K562 (cell line): ENCODE measurements around the gene SCIN. TPM values are rescaled to one million over a fixed set of nuclear protein-coding genes. Genes with fewer than 3 reads are reported as not detected.

ENCODE experiments used
- CEBPB ChIP-seq: fragments of 450-650 bp; IDR thresholded peaks from 2 replicates; pipeline ENCODE4 v1.6.1; 2016; ENCODE audit warnings: missing genetic modification characterization, missing compliant biosample characterization
- E2F3 ChIP-seq: fragments of 250-450 bp; sonication (Bioruptor Pico); IDR thresholded peaks from 2 replicates; pipeline ENCODE4 v1.4.0; 2020; ENCODE audit warnings: mild to moderate bottlenecking
- EGR1 ChIP-seq: fragments of 450-650 bp; conservative IDR thresholded peaks from 2 replicates; pipeline ENCODE4 v1.6.1; 2017; ENCODE audit warnings: mild to moderate bottlenecking
- ELF4 ChIP-seq: fragments of 450-650 bp; formaldehyde crosslinking; IDR thresholded peaks from 2 replicates; pipeline ENCODE4 v1.4.0; 2022; ENCODE audit warnings: missing genetic modification characterization
- ERF ChIP-seq: fragments of 450-650 bp; formaldehyde crosslinking; IDR thresholded peaks from 2 replicates; pipeline ENCODE4 v1.4.0; 2020; ENCODE audit warnings: mild to moderate bottlenecking, mixed read lengths
- GTF2A2 ChIP-seq: IDR thresholded peaks from 2 replicates; pipeline ENCODE4 v1.6.1; 2016; ENCODE audit warnings: mild to moderate bottlenecking, missing genetic modification characterization, missing compliant biosample characterization
- HMG20A ChIP-seq: fragments of 450-650 bp; formaldehyde crosslinking; conservative IDR thresholded peaks from 2 replicates; pipeline ENCODE4 v1.4.0; 2020; ENCODE audit warnings: mild to moderate bottlenecking, mixed read lengths
- KAT8 ChIP-seq: fragments of 450-650 bp; IDR thresholded peaks from 2 replicates; pipeline ENCODE4 v1.6.1; 2016; ENCODE audit warnings: low read depth, mild to moderate bottlenecking
- MEF2A ChIP-seq: IDR thresholded peaks from 2 replicates; pipeline ENCODE4 v1.6.1; 2011; ENCODE audit warnings: low read depth, mild to moderate bottlenecking, low read length, moderate library complexity; ENCODE audit not compliant: control insufficient read depth
- NFE2 ChIP-seq: IDR thresholded peaks from 2 replicates; pipeline ENCODE4 v1.6.1; 2014; ENCODE audit warnings: antibody characterized with exemption, low read depth
- NR4A1 ChIP-seq, 2 experiments: fragments of 250-450 bp in 1 of 2; fragments of 450-650 bp in 1 of 2; sonication (Bioruptor Pico) in 1 of 2; IDR thresholded peaks; 2 replicates each; pipeline versions ENCODE4 v1.4.0 to v1.6.1; 2016 to 2020; ENCODE audit warnings: mild to moderate bottlenecking in 2 of 2, missing compliant biosample characterization in 1 of 2, missing genetic modification characterization in 1 of 2, moderate library complexity in 1 of 2
- RHOXF2B ChIP-seq: fragments of 250-450 bp; sonication (Bioruptor Pico); conservative IDR thresholded peaks from 2 replicates; pipeline ENCODE4 v1.5.1; 2021
- SREBF1 ChIP-seq: fragments of 150-350 bp; IDR thresholded peaks from 2 replicates; pipeline ENCODE4 v1.6.1; 2014; ENCODE audit warnings: antibody characterized with exemption, low read depth, low read length, borderline replicate concordance
- SRSF7 ChIP-seq: fragments of 200-400 bp; formaldehyde crosslinking; optimal IDR thresholded peaks from 2 replicates; pipeline ENCODE3; 2017; ENCODE audit warnings: mild to moderate bottlenecking, low read depth, low read length
- STAT5B ChIP-seq: fragments of 250-450 bp; sonication (Bioruptor Pico); IDR thresholded peaks from 2 replicates; pipeline ENCODE4 v1.8.0; 2021; ENCODE audit warnings: mild to moderate bottlenecking, inconsistent platforms
- ZNF175 ChIP-seq: fragments of 200-800 bp; sonication (Bioruptor generic); IDR thresholded peaks from 2 replicates; pipeline ENCODE4 v1.6.1; 2016; ENCODE audit warnings: low read depth, mild to moderate bottlenecking, missing genetic modification characterization, missing compliant biosample characterization
- ZNF507 ChIP-seq: conservative IDR thresholded peaks from 2 replicates; pipeline ENCODE4 v1.6.1; 2017; ENCODE audit warnings: missing genetic modification characterization, missing compliant biosample characterization
- ZSCAN29 ChIP-seq: fragments of 450-650 bp; IDR thresholded peaks from 2 replicates; pipeline ENCODE4 v1.6.1; 2017
- polyA plus RNA-seq, 8 experiments: library from polyadenylated mRNA; depleted of rRNA in 4 of 8; stranded (reverse) in 5 of 8; unstranded in 3 of 8; fragments of >200 nt; fragmentation: Nextera tagmentation in 2 of 8; fragmentation: Illumina TruSeq in 1 of 8; extraction: Ambion mirVana in 2 of 8; extraction: Trizol in 1 of 8; gene quantifications; 2 replicates each; pipeline versions ENCODE4 v1.2.1 to v1.2.3, GENCODE V29; 2011 to 2014; ENCODE audit warnings: inconsistent platforms in 1 of 8, missing spikeins in 1 of 8
- total RNA-seq, 7 experiments: library from RNA; depleted of rRNA in 6 of 7; stranded (reverse); fragments of >200 nt in 6 of 7; fragmentation: Illumina TruSeq in 2 of 7; extraction: Trizol in 2 of 7; gene quantifications; 2 replicates each; pipeline versions ENCODE4 v1.2.1 to v1.2.3, GENCODE V29; 2011 to 2021; ENCODE audit warnings: low replicate concordance in 1 of 7
- TF ChIP-seq, protein P1 (sequence below): fragments of 250-450 bp; sonication (Bioruptor Pico); IDR thresholded peaks from 2 replicates; pipeline ENCODE4 v1.4.0; 2020
- TF ChIP-seq, protein P2 (sequence below): fragments of 450-650 bp; IDR thresholded peaks from 2 replicates; pipeline ENCODE4 v1.6.1; 2016
- TF ChIP-seq, protein P3 (sequence below): fragments of 250-450 bp; sonication (Bioruptor Pico); IDR thresholded peaks from 2 replicates; pipeline ENCODE4 v1.6.1; 2021; ENCODE audit warnings: mild to moderate bottlenecking

SCIN gene
- total and polyA plus RNA-seq, 9 of the 15 experiments (the other 6 are each of a cell fraction or from before 2014, with no cell fraction given): 0.67 to 18.2 (median 10.6) TPM

DNA sequence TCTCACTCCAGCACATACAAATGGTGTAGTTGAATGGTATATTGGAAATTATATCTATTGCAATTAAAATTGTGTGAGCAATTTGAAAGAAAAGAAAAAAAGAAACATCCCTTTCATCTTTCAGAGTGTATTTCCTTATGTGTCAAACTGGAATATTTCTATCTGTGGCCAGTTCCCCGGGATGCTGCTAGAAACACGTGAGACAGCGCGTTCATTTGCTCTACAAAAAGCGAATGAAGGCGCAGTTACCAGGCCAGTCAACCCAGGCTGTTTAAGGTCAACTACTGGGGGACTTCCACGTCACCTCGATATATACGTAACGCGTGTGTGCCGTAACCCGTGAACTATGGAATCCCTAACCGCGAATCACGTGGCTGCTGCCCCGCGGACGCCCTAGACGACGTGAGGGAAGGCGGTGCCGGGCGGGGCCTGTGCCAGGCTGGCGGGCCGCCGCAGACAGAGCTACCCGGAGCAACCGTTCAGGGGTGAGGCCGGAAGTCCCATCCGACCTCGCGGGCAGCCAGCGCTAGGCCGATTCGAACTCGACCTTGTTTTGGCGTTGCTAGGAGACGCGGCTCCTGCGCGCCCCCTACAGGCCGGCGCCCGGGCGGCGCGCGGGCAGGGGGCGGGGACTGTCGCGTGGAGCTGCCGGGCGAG is 115.8 kb downstream of the SCIN start (continued):
- TF ChIP-seq, protein P1, sequence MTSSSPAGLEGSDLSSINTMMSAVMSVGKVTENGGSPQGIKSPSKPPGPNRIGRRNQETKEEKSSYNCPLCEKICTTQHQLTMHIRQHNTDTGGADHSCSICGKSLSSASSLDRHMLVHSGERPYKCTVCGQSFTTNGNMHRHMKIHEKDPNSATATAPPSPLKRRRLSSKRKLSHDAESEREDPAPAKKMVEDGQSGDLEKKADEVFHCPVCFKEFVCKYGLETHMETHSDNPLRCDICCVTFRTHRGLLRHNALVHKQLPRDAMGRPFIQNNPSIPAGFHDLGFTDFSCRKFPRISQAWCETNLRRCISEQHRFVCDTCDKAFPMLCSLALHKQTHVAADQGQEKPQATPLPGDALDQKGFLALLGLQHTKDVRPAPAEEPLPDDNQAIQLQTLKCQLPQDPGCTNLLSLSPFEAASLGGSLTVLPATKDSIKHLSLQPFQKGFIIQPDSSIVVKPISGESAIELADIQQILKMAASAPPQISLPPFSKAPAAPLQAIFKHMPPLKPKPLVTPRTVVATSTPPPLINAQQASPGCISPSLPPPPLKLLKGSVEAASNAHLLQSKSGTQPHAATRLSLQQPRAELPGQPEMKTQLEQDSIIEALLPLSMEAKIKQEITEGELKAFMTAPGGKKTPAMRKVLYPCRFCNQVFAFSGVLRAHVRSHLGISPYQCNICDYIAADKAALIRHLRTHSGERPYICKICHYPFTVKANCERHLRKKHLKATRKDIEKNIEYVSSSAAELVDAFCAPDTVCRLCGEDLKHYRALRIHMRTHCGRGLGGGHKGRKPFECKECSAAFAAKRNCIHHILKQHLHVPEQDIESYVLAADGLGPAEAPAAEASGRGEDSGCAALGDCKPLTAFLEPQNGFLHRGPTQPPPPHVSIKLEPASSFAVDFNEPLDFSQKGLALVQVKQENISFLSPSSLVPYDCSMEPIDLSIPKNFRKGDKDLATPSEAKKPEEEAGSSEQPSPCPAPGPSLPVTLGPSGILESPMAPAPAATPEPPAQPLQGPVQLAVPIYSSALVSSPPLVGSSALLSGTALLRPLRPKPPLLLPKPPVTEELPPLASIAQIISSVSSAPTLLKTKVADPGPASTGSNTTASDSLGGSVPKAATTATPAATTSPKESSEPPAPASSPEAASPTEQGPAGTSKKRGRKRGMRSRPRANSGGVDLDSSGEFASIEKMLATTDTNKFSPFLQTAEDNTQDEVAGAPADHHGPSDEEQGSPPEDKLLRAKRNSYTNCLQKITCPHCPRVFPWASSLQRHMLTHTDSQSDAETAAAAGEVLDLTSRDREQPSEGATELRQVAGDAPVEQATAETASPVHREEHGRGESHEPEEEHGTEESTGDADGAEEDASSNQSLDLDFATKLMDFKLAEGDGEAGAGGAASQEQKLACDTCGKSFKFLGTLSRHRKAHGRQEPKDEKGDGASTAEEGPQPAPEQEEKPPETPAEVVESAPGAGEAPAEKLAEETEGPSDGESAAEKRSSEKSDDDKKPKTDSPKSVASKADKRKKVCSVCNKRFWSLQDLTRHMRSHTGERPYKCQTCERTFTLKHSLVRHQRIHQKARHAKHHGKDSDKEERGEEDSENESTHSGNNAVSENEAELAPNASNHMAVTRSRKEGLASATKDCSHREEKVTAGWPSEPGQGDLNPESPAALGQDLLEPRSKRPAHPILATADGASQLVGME (CRISPR knock-in tag): no peak
- TF ChIP-seq STAT5B (CRISPR knock-in tag): no peak
- no peak for TF ChIP-seq ZNF175 (CRISPR knock-in tag)
- no peak for TF ChIP-seq E2F3 (CRISPR knock-in tag)
- TF ChIP-seq GTF2A2: no peak
- TF ChIP-seq SREBF1: no peak
- no peak for TF ChIP-seq SRSF7
- no peak for TF ChIP-seq NFE2
- TF ChIP-seq KAT8: no peak
- 0 out of 2 replicates have a peak, but pooled peaks have one; percentile 46 for TF ChIP-seq ELF4 (CRISPR knock-in tag)
- TF ChIP-seq ZNF507 (tag): no peak
- TF ChIP-seq CEBPB (tag): no peak
- TF ChIP-seq, protein P2, sequence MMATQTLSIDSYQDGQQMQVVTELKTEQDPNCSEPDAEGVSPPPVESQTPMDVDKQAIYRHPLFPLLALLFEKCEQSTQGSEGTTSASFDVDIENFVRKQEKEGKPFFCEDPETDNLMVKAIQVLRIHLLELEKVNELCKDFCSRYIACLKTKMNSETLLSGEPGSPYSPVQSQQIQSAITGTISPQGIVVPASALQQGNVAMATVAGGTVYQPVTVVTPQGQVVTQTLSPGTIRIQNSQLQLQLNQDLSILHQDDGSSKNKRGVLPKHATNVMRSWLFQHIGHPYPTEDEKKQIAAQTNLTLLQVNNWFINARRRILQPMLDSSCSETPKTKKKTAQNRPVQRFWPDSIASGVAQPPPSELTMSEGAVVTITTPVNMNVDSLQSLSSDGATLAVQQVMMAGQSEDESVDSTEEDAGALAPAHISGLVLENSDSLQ: peak; percentile 21; the same call in 1 of the 2 replicates
- TF ChIP-seq MEF2A: no peak
- no peak for TF ChIP-seq RHOXF2B (CRISPR knock-in tag)
- TF ChIP-seq HMG20A (CRISPR knock-in tag): no peak
- no peak; the same call in none of the 2 replicates for TF ChIP-seq ZSCAN29
- TF ChIP-seq, protein P3, sequence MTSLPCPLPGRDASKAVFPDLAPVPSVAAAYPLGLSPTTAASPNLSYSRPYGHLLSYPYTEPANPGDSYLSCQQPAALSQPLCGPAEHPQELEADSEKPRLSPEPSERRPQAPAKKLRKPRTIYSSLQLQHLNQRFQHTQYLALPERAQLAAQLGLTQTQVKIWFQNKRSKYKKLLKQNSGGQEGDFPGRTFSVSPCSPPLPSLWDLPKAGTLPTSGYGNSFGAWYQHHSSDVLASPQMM (CRISPR knock-in tag): no peak
- TF ChIP-seq NR4A1 (CRISPR knock-in tag; IDR thresholded peaks at IDR 0.05): no peak
- peak; percentile 56 for TF ChIP-seq NR4A1 (tag; IDR thresholded peaks at IDR 0.05)
- peak; percentile 89 for TF ChIP-seq ERF (CRISPR knock-in tag)
- TF ChIP-seq EGR1: no peak
